GM18519 (cell line): ENCODE data around the gene SNED1.
"Not testable (repeated sequence)": the region's sequence is repeated elsewhere in the genome, so short reads cannot be mapped to it uniquely, and the experiment has no call there.

Source experiments
- ATAC-seq: cut with Tn5 transposase; IDR thresholded peaks from one replicate; pipeline ENCODE4 v1.9.1; 2021; ENCODE audit warnings: mild to moderate bottlenecking, moderate library complexity; ENCODE audit not compliant: unreplicated experiment, low FRiP score

SNED1 gene

DNA sequence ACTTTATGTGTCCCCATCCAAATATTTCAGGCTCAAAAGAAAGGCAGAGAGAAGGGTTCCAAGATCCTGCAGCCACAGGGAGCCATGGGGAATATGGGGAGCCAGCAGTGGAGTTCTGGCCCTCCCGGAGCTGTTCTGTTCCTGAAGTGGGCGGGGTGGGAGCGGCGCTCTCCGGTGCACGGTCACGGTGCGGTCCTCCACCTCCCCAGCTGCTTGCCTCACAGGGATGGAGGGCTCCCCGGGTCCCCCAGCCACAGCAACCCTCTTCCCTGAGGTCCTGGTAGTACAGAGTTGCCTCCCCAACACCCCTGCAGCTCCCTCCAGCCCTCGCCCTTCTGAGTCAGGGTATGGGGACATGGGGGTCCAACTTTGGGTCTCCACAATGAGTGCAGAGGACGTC, 26.2 kb upstream of the SNED1 start:
- no peak for ATAC-seq

DNA sequence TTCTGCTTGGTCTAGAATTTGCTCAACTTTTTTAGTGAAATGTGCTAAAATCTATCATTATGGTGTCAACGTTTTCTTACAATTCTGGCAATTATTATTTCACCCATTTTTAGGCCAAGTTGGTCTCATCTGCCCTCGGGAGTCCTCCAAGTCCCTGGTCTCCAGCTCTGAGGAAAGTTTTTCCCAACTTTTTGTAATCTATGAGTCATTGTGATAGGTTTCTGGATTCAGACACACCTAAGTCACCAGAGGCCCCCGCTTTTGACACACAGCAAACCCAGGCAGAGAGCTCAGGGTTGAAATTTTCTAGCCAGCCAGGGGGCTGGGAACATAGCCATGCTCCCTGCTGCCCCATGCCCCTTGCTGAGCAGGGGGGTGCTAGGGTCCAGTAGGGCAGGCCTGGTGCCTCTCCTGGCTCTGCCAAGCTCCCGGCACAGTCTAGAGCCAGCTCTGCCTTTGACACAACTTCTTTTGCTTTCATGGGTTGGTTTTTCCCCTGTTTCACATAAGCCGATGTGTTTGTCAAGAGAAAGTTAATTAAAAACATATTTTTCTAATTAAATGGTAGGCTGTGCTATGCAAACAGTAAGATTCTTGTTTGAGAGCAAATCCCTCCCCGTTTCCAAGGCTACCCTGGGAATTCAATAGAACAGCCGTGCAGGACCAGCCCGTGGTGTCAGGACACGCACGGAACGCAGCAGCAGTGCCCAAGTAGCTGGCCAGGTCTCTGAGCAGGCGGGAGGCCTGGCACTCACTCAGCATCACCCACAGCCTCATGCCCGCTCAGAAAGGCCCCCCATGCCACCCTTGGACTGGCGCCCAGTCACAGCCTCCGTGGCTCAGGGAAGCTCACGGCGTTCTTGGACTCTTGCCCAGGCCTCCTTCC, 25.5 kb upstream of the SNED1 start:
- ATAC-seq, result no peak

DNA sequence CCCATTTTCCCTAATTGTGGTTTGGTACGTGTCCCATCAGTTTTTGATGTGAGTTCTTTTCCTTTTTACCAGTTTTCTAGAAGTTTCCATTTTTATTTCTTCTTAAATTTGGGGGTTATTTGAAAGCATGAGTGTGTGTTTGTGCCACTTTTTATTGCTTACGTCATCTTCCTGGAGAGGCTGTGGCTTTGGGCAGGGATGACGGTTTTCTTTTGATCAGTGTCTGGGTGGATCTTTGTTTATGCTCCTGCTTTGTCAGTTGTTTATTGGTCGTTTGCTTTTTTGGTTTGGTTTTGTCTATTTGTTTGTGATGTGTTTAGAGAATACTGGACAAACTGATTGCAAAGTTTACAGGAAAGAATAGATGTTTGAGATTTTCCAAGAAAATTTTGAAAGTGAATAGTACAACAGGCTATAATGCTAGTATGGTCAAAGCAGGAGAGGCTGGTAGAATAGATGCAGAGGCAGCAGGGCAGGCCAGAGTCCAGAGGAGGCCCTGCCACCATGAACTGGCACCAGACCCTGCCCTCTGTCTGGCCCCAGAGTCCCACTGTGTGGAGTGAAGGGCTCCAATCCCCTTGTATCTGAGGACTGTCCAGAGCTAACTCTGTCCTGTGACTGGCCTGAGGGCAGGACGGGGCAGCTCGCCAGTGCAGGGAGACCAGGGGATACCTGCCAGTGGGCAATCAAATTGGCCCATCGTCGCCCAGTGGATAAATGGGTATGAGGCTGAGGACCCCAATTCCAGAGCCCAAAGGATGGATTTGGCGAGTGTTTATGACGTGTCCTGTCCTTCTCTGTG, 23.4 kb upstream of the SNED1 start:
- no peak for ATAC-seq

DNA sequence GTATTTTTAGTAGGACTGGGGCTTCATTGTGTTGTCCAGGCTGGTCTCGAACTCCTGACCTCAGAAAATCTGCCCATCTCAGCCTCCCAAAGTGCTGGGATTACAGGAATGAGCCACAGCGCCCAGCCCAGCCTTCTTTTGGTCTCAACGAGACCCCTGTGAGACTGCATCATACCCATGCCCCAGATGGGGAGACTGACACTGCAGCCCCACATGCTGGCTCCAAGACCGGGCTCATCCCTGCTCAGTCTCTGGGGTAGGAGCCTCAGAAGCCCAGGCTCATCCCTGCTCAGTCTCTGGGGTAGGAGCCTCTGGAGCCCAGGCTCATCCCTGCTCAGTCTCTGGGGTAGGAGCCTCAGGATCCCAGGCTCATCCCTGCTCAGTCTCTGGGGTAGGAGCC, 22.5 kb upstream of the SNED1 start:
- not testable (repeated sequence) for ATAC-seq

DNA sequence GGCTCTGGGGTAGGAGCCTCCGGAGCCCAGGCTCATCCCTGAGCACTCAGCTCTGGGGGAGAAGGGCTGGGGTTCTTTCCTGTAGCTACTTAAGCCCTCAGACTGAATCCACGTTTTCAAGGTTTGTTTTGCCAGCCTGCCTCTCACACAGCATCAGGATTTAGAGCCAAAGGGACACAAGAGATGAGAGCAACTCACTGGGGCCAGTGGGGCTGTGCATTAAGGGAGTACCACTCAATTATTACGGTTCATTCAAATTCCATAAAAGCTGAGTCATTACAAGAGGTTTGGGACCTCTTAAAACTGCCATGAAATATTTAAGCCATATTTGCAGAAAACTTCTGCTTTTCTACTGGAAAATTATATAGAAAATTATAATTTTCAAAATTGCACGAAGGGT, 17.1 kb upstream of the SNED1 start:
- no peak for ATAC-seq

DNA sequence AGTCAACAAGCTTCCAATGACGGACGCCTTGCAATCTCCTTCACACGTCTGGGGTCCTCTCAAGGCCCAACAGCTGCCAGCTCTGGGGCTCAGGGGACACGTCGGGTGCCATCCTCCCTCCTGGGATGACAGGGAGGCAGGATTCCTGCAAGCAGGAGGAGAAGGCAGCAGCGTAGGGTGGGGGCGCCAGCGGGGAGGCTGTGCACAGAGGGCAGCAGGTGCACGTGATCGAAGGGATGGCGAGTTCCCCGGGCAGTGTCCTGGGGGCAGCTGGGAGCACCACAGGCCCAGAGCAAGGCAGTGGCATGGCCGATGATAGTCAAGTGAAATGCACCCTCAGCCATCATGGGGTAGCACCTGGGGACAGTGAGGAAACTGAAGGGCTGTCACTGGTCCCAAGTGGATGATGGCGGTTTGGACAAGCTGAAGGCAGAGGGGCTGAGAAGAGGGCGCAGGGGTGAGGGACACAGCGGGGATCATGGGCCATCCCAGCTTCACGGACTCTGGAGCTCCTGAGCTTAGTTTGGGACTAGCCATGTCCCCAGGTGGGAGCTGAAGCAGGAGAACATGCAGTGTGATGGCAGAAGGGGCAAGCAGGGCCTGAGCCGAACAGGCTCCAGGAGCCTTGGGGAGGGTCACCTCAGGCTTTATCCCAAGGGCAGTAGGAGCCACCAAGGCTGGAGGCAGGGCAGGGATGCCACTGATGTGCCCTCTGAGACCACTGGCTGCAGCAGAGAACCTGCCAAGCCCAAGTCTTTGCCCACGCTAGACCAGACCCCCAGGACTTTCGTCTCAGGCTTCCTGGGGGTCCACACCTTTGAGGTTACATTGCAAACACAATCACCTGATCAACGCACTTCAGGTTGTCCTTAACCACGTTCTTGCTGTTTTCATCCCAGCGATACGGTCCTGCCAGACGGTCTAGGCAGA, 16.3 kb upstream of the SNED1 start:
- ATAC-seq, result no peak

DNA sequence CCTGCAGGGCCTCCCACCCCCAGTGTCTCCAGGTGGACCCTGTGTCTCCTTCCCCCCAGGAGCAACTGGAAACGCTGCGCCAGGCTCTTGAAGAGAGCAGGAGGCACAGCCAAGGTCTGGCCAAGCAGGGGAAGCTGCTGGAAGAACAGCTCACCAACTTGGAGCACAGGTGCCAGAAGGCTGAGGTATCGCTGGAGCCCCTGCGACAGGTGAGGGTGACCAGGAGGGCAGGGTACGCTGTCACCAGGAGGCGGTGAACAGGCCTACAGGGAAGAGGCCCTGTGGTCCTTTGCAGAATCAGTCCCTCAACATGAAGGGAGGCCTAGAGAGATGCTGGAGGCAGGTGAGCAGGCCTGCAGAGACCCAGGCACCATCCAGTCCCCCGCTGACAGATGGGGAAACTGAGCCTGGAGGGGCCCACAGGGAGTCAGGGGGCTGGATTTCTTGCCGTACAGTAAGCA, 15.6 kb upstream of the SNED1 start:
- no peak for ATAC-seq

DNA sequence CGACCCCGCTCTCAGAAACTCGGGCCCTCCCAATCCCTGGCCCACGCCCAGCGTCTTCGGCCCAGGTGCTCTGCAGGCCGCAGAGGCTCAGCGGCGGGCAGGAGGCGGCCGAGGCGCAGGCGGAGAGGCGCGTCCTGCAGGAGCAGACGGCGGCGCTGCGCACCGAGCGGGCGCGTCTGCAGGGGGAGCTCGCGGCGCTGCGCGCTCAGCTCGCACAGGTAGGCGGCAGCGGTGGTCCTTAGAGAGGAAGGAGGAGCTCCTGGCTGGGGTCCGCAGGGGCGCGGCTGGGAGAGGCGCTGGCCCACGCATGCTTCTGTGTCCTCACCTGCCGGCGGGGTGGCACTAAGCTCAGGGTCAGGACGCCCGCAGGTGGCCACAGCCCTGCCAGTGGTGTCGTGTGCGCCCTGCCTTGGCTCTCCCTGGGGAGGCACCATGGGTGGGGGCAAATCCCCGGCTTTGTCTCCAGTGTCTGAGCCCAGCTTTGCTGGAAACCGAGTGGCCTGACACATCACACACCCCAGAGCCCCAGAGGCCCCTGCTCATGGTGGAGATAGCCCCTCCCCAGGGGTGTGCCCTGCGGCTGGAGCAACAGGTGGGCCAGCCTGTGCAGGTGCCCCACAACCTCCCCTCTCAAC, 14.9 kb upstream of the SNED1 start:
- ATAC-seq, result no peak

DNA sequence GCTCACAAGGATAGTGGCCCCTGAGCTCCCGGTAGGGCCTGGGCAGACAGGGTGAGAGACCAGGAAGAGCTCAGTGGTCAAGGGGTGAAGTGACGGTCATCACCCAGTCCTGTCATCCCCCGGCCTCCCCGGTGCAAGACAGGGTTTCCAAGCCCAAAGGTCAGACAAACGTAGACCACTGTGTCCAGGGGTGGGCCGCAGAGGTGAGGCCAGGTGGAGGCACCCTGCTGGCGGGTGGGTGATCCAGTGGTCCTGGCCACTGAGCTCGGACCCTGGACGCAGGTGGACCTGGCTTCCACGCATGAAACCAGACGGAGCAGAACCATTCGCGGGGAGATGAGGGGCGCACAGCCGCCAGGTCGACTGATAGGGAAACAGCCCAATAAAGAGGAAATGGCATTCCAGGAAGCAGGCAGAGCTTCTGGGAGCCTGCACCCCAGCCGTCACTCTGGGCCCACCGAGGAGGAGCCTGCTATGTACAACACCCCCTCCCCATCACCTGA, 14.4 kb upstream of the SNED1 start:
- ATAC-seq, result no peak

DNA sequence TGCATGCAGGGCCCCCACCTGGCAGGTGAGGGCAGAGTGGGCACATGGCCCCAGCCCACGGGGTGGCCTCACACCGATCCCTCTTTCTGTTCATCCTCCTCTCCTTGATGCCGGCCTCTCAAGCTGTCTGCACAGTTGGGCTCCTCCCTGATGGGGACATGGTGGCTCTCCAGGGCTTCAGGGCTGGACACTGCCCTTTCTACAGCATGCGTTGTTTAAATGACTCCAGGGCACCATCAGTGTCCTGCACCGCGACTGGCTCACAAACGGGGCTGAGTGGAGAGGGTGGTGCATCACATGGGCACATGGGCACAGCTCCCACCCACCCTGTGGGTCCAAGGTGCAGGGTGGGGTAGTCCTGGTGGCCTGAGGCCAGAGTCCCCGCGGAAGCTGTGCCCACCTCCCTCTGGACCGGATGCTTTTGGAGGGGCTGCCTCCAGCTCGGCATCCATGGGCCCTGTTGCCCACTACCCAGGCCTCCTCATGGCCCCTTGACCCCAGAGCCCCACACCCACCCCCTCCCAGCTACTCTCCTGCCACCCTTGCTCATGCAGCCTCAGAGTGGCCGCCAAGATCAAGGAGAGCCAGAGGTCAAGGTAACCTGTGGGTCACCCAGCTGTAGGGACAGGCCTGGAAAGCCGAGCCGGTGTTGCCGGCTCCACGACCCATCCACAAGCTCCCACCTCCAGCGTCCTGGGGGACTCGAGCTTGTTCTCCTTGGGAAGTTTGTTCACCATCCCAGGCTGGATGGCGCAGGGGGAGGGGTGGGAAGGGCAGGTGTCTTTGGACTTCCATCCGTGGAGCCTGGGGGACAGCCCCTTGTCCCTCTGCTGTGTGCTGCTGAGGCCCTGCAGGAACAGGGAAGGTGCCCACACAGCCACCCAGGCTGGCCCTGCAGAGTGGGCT, 12.3 kb upstream of the SNED1 start:
- no peak for ATAC-seq

DNA sequence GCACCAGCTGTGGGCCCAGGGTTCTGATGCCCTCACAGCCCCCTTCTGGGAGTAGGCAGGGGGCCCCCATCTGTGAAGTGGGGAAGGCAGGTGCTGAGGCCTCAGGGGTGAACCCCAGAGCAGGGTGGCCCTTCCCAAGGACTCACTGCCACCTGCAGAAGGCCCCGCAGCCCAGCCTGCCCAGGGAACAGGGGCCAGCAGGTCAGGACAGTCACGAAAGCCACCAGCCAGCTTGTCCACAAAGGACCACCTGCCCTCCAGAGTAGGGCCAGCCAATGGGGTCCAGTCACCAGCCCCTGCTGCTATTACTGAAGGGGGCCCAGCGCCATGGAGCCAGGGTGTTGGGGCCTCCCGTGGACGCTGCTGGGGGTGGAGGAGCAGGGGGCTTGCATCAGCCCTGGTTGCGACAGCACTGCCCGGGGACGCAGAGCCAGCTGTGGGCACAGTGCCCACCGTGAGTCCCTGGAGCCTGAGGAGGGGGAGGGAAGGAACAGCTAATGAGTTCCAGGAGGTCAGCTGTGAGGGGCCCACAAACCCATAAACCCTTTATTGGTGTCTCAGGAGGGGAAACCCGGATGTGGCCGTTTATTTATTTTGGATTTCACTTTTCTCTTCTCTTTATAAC, 11.5 kb upstream of the SNED1 start:
- no peak for ATAC-seq

DNA sequence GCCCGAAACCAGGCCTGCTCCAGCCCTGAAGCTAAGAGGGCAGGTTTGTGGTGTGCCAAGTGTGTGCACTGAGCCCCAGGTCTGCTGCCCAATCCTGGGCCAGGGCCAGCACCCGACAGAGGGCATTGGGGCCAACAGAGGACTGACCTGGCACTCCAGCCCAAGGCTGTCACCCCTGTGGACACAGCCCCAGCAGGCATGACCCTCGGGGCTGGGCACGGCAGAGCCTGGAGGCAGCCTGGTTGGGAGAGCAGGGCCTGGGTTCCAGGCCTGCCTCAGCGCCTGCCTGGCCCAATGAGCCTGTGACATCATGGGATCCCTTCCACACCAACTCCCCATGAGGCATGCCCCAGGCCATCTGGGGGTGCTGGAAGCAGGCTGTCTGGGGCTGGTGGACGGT, 10.8 kb upstream of the SNED1 start:
- no peak for ATAC-seq

DNA sequence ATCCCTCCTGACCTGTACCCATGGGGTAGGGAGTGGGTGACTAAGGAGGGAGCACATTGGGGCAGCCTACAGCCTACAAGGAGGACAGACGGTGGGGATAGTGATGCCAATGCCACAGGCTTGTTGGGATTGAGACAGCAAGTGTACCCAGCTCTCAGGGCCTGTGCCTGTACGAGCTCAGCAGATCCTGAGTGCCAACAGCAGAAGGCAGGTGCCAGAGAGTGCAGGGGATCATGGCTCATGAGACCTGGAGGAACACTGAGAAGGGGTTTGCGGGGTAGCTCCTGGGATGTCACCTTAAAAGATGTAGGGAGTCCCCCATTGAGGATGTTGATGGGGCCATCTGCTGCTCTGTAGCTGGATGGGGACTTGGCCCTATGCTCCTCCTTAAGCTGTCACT, 10.3 kb upstream of the SNED1 start:
- no peak for ATAC-seq

DNA sequence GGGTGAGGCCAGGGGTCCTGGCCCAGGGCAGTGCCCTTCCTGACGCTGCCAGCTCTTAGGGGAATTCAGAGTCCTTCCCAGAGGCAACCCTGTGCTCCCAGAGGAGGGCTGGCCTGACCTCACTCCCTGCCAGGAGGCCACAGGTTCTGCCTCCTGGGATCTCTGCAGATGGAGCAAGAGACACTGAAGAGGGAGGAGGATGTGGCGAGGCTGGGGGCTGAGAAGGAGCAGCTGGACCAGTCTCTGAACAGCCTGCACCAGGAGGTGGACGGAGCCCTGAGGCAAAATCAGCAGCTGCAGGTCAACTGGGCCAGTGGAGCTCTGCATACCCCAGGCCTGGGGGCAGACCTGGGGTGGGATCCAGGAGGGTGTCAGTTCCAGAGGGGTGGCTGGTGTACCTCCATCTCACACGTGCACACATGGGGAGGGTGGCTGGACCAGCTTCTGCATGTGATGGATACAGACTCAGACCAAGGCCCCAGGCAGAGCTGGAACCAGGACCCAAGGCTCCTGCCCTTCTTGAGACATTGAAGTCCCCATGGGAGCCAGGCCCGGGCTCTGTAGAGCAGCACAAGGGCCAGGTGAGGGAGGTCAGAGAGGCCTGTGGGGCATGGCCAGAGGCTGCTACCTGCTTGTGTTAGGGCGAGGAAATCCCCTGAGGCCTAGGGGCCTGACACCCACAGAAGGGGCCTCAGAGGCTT, 9.7 kb upstream of the SNED1 start:
- ATAC-seq, result no peak

DNA sequence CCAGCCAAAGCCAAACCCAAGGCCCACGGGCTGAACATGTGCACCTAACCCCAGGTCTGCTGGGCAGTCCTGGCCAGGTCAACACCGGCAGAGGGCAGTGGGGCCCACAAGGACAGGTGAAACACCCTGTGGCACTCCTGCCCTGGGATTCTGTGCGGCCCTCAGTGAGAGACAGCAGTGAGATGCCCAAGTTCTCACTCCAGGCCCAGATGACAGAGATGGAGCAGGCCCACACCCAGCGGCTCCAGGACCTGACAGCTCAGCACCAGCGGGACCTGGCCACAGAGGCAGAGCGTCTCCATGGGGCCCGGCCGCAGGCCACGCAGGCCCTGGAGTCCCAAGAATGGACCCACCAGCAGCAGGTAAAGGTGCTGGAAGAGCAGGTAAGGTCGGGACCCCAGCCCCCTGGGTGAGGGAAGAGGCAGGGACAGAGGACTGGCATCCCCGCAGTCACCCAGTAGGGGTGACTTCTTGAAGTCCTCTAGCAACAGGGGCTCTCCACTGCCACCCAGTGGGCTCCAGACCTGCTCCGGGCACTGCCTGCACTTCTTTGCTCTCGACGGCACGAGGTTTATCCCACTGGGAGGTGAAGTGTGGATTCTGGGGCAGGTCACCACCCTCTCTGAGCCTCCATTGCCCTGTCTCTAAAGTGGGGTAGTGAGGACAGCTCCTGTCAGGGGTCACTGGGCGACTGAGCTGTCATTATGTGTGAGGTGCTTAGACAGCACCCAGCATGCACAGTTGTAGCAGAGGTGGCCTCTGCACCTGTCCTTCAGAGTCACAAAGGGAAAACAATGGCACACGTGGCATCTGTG, 8.8 kb upstream of the SNED1 start:
- no peak for ATAC-seq

DNA sequence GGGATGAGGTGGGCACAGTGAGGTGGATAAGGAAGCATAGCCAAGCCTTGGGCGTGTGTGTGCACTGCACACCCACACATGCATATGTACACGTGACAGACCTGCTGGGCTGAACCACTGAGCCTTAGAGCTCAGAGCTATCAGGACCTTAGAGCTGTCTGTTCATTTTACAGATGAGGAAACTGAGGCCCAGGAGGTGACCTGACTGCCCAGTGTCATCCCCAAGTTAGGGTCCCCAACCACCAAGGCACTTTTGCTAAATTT, 8.2 kb upstream of the SNED1 start:
- no peak for ATAC-seq

DNA sequence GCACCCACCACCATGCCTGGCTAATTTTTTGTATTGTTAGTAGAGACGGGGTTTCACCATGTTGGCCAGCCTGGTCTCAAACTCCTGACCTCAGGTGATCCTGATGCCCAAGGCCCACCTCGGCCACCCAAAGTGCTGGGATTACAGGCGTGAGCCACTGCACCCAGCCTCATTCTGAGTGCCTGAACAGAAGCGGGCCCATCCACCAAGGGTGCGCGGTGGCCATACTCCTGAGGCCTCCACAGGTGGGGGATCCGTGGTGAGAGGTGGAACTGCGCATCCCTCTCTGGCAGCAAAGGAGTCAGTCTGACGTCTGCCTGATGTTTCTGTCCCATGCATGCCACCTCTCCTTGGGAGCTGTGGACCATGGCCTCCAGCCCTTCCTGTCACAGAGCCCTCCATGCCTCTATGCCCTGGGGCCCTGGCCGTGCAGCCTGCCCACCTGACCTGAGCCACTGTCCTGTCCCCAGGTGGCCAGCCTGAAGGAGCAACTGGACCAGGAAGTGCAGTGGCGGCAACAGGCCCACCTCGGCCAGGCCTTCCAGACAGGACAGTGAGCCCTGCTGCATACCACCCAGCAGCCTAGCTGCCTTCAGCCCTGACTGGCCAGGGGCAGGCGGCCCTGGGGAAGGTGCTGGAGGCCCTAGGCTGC, 7.6 kb upstream of the SNED1 start:
- no peak for ATAC-seq
